NB4 (cell line): ENCODE measurements around the gene FHIT.
"Not testable (repeated sequence)": the region's sequence is repeated elsewhere in the genome, so short reads cannot be mapped to it uniquely, and the experiment has no call there.

Experiments used
- DNase-seq: peaks from one replicate; pipeline ENCODE4 v3.0.0; 2010; ENCODE audit warnings: low read depth
- H3K4me3 ChIP-seq: one replicate; pipeline ENCODE4 v1.5.1; 2011; ENCODE audit warnings: mild to moderate bottlenecking, low read depth, low read length, moderate library complexity
- CTCF ChIP-seq: IDR thresholded peaks from one replicate; pipeline ENCODE4 v1.5.1; 2012; ENCODE audit warnings: low read depth, low read length
- MYC ChIP-seq: IDR thresholded peaks from 2 replicates; pipeline ENCODE4 v1.6.1; 2011; ENCODE audit warnings: low read depth, low read length
- POLR2A ChIP-seq: IDR thresholded peaks from 2 replicates; pipeline ENCODE4 v1.6.1; 2011; ENCODE audit warnings: mild to moderate bottlenecking; ENCODE audit not compliant: insufficient read length; ENCODE audit errors: extremely low read depth
- TF ChIP-seq, protein P1 (sequence below): IDR thresholded peaks from 2 replicates; pipeline ENCODE4 v1.6.1; 2011; ENCODE audit warnings: low read depth, low read length

FHIT gene

DNA sequence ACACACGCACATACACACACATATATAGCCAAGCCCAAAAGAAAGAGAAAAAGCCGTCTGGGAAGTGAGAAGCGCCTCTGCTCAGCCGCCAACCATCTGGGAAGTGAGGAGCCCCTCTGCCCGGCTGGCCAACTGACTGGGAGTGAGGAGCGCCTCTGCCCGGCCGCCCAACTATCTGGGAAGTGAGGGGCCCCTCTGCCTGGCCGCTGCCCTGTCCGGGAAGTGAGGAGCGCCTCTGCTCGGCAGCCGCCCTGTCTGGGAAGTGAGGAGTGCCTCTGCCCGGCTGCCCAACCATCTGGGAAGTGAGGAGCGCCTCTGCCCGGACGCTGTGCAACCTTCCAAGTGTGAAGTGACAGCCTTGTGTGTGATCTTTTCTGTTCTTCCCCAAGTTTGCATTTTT lies 49.2 kb downstream of the FHIT start:
- H3K4me3 ChIP-seq, result no peak overlapping the region
- TF ChIP-seq, protein P1, sequence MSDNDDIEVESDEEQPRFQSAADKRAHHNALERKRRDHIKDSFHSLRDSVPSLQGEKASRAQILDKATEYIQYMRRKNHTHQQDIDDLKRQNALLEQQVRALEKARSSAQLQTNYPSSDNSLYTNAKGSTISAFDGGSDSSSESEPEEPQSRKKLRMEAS, result no peak
- no peak for DNase-seq

DNA sequence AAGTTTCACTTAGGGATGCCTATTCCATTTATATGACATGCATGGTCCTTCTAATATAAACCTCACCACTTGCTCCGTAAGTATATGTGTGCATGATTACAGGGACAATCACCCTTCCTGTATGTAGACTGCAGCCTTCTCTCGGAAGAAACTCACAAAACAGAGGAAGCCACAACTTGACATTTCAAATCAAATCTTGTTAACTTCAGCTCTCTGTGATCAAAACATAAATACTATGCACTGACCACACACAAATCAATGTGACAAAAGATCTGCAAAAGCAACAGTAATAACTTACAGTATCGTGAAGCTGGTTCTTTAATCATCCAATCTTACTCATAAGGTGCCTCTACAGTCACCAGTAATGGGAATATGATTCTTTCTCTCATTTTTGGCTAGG lies 50.2 kb downstream of the FHIT start:
- TF ChIP-seq MYC, result no peak
- no peak for TF ChIP-seq CTCF
- no peak for TF ChIP-seq POLR2A
- TF ChIP-seq, protein P1, result no peak
- no peak for DNase-seq
- H3K4me3 ChIP-seq, result no peak overlapping the region

DNA sequence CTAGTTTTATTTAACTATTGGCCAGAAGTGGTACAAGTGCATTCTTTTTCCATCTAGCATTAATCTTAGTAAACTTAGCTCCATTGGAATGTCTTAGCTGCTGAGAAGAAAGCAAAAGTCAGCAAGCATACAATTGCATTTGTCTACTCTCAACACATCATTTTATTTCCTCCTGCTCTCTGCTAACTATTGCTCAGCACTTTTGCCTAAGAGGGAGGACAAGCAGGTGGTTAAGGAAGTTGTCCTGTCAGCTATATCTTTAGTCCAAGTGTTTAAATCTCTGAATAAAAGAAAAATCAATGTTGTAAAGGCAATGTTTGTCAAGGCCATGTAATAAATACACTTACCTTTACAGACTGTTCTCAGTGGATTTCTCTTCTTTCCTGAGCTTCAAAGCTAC lies 51.0 kb downstream of the FHIT start:
- DNase-seq, result no peak
- no peak for TF ChIP-seq CTCF
- TF ChIP-seq MYC, result no peak
- TF ChIP-seq, protein P1, result no peak
- no peak overlapping the region for H3K4me3 ChIP-seq

DNA sequence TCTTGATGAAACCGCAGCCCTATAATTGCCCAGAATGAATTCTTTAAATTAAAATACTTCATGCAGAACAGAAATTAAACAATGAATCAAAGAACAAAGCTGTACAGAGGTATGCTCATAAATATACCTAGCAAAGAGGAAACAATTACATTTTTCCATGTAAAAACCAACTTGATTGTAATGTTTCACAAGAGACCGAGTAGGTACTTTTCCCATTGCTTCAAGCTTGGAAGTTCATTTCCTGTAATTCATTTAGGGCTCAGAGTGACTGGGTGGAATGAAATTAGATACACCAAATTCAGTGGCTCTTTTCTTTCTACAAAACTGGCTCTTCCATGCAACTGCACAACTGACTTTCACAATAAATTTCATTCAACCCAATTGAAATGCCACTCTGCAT lies 51.4 kb downstream of the FHIT start:
- no peak overlapping the region for H3K4me3 ChIP-seq
- no peak for DNase-seq
- TF ChIP-seq, protein P1, result no peak
- no peak for TF ChIP-seq CTCF
- no peak for TF ChIP-seq MYC
- no peak for TF ChIP-seq POLR2A

DNA sequence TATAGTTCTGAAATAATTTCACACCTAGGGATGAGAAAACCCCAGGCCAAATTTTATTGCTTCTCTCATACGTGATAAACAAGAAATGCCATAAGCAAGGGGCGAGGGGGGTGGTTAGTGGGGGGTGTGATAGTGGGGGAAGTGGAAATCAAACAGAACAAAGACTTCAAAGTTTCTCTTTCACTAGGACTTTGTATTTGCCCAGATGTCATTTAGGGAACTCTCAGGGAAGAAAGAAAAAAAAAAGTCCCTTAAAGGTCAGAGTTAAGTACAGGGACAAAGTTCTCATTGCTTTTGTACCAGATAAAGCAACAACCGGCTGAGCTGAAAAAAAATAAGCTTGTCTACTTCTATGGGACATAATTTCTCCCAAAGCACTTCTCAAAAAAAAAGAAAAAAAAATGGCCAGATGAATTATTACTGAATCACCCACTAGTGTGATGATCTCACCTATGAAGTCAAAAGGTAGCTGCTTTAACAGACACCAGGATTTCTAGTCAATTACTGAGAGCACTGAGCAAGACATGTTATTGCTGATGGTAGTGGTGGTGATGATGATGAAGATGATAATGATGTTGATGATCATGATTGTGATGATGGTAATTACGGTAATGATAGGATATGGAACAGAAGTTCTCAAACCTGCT lies 56.2 kb downstream of the FHIT start:
- no peak for DNase-seq
- H3K4me3 ChIP-seq, result no peak overlapping the region
- TF ChIP-seq, protein P1, result no peak
- no peak for TF ChIP-seq MYC
- no peak for TF ChIP-seq CTCF
- no peak for TF ChIP-seq POLR2A

GRCh38 chr3:61192222-61192621 lies 59.0 kb downstream of the FHIT start:
- no peak overlapping the region for H3K4me3 ChIP-seq
- TF ChIP-seq CTCF (no peak), MYC (no peak), POLR2A (no peak)
- TF ChIP-seq, protein P1, result no peak
- DNase-seq, result no peak

DNA sequence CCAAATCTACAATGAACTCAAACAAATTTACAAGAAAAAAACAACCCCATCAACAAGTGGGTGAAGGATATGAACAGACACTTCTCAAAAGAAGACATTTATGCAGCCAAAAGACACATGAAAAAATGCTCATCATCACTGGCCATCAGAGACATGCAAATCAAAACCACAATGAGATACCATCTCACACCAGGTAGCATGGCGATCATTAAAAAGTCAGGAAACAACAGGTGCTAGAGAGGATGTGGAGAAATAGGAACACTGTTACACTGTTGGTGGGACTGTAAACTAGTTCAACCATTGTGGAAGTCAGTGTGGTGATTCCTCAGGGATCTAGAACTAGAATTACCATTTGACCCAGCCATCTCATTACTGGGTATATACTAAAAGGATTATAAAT lies 61.0 kb downstream of the FHIT start:
- not testable (repeated sequence) for DNase-seq, H3K4me3 ChIP-seq
